ENCODE data around the gene KIAA1671. TPM values are rescaled to one million over a fixed set of nuclear protein-coding genes. Genes with fewer than 3 reads are reported as not detected.

The KIAA1671 gene
- total and polyA plus RNA-seq, 2 of the 4 experiments (the other 2 are of a cell fraction) = 0.02 TPM; not detected in 1

GRCh38 chr22:25146307-25146706 lies 193.8 kb downstream of the KIAA1671 start:
- BruUV-seq (replicated peaks) = no TSS peak
- dilution Hi-C loops (cut with HindIII; ENCODE audit: low sequenced_read_pairs, unreplicated experiment) = no loop called here
- POLR2A ChIA-PET (ENCODE audit: unreplicated experiment) = no interaction called here

More at GRCh38 chr22:25146307-25146706, 193.8 kb downstream of the KIAA1671 start:
- no peak overlapping the region for H2AK5ac ChIP-seq (ENCODE audit: low read depth, low read length)
- no peak overlapping the region for H4K8ac ChIP-seq (ENCODE audit: low read depth in 2 of 2, low read length in 2 of 2)
- no peak overlapping the region for H4K5ac ChIP-seq (ENCODE audit: low read depth, low read length)
- H4K20me1 ChIP-seq (ENCODE audit: insufficient read depth, low read length) = no peaks in the 10 kb centered on the region
- DNase-seq (no peak), ATAC-seq (ENCODE audit: low read depth) (no peak)
- no peak overlapping the region for H2BK20ac ChIP-seq (ENCODE audit: low read depth, low read length)
- no peak overlapping the region for H3K56ac ChIP-seq (ENCODE audit: extremely low read depth, insufficient read depth, low read length)
- no peak overlapping the region for H3K4me3 ChIP-seq (ENCODE audit: insufficient read depth, low read depth, low read length)
- no peak overlapping the region for H3K4me2 ChIP-seq (ENCODE audit: low read depth, low read length)
- in situ Hi-C loops (cut with MboI; ENCODE audit: low sequenced_read_pairs) (no loop called here), intact Hi-C loops (cut with micrococcal nuclease) (no loop called here)
- CTCF ChIA-PET = no interaction called here
- H2BK15ac ChIP-seq (ENCODE audit: low read depth, low read length) = no peak overlapping the region
- no peaks in the 10 kb centered on the region for H3K4me1 ChIP-seq (ENCODE audit: control insufficient read depth, insufficient read depth, low read length)
- no peak overlapping the region for H3K27ac ChIP-seq (ENCODE audit: insufficient read depth, low read length)
- H3K79me1 ChIP-seq (ENCODE audit: low read depth in 1 of 2, low read length in 2 of 2) = no peaks in the 10 kb centered on the region
- H3K9me1 ChIP-seq (ENCODE audit: insufficient read depth, low read length) = no peaks in the 10 kb centered on the region
- H4K91ac ChIP-seq (ENCODE audit: insufficient read depth, low read depth, low read length) = no peak overlapping the region
- H3K9ac ChIP-seq (ENCODE audit: low read depth, low read length) = no peak overlapping the region
- H2AK9ac ChIP-seq (replicated peaks; ENCODE audit: low read depth, low read length, poor library complexity) = no peak overlapping the region
- H3K14ac ChIP-seq (replicated peaks; ENCODE audit: low read depth, low read length) = no peak overlapping the region
- no CpG with 5 or more reads among the region's 1 CpG for WGBS, 2 experiments (ENCODE audit: extremely low coverage in 2 of 2, insufficient read length in 1 of 2)
- no peak overlapping the region for H2BK120ac ChIP-seq (ENCODE audit: low read depth, low read length)
- no peak overlapping the region for H2BK5ac ChIP-seq (ENCODE audit: low read depth, low read length, poor library complexity, severe bottlenecking)
- no peak overlapping the region for H3K18ac ChIP-seq (ENCODE audit: low read depth, low read length)
- no peak overlapping the region for H2AFZ ChIP-seq (replicated peaks; ENCODE audit: low read length, poor library complexity)
- no peaks in the 10 kb centered on the region for H3K27me3 ChIP-seq (ENCODE audit: control insufficient read depth, insufficient read depth, low read length)
- no peak overlapping the region for H3K4ac ChIP-seq (ENCODE audit: low read depth, low read length)
- TF ChIP-seq FOS (IDR thresholded peaks at IDR 0.05; ENCODE audit: low read depth, low read length) (no peak), MXI1 (IDR thresholded peaks at IDR 0.05; ENCODE audit: borderline replicate concordance, low read depth, low read length) (no peak), ELK1 (IDR thresholded peaks at IDR 0.05; ENCODE audit: borderline replicate concordance, low read depth, low read length) (no peak), CTCF (conservative IDR thresholded peaks at IDR 0.05; ENCODE audit: low read depth, low read length) (no peak), RAD21 (IDR thresholded peaks at IDR 0.05; ENCODE audit: low read length) (no peak), CHD1 (IDR thresholded peaks at IDR 0.05; ENCODE audit: low read depth, low read length) (no peak), USF2 (IDR thresholded peaks at IDR 0.05; ENCODE audit: low read depth, low read length) (no peak), RCOR1 (IDR thresholded peaks at IDR 0.05; ENCODE audit: insufficient replicate concordance, low read length) (no peak), POLR2A (IDR thresholded peaks at IDR 0.05; ENCODE audit: low read depth, low read length) (no peak), NFE2L2 (IDR thresholded peaks at IDR 0.05; ENCODE audit: low read depth, low read length) (no peak), RFX5 (IDR thresholded peaks at IDR 0.05; ENCODE audit: low read depth, low read length) (no peak), CEBPB (IDR thresholded peaks at IDR 0.05; ENCODE audit: low read depth, low read length) (no peak), SMC3 (IDR thresholded peaks at IDR 0.05; ENCODE audit: low read depth, low read length) (no peak), MAZ (IDR thresholded peaks at IDR 0.05; ENCODE audit: borderline replicate concordance, low read depth, low read length) (no peak)
- H3K9me3 ChIP-seq (ENCODE audit: control insufficient read depth, insufficient read depth, low read length) = no peaks in the 10 kb centered on the region
- no peaks in the 10 kb centered on the region for H3K36me3 ChIP-seq (ENCODE audit: control insufficient read depth, insufficient read depth, low read length)
- H3K23ac ChIP-seq (ENCODE audit: low read depth, low read length) = no peak overlapping the region
